PFSK-1 (cell line): ENCODE data around the gene MAOB.

ENCODE experiments used
- FOXP2 ChIP-seq: optimal IDR thresholded peaks from 2 replicates; pipeline ENCODE3; 2011; ENCODE audit warnings: borderline replicate concordance, control low read depth, inconsistent platforms; ENCODE audit not compliant: insufficient read depth; ENCODE audit errors: extremely low read length, extremely low read depth
- POLR2AphosphoS5 ChIP-seq: IDR thresholded peaks from 2 replicates; pipeline ENCODE4 v1.6.1; 2012; ENCODE audit warnings: low read depth, mild to moderate bottlenecking, control low read depth, low read length, moderate library complexity
- SIN3A ChIP-seq: IDR thresholded peaks from 2 replicates; pipeline ENCODE4 v1.6.1; 2012; ENCODE audit warnings: mild to moderate bottlenecking, low read length, moderate library complexity, borderline replicate concordance; ENCODE audit not compliant: insufficient read depth
- TAF1 ChIP-seq: IDR thresholded peaks from 2 replicates; pipeline ENCODE4 v1.6.1; 2012; ENCODE audit warnings: low read length, control low read depth, borderline replicate concordance; ENCODE audit not compliant: insufficient read depth
- TF ChIP-seq, protein P1 (sequence below), 2 experiments: IDR thresholded peaks; 2 replicates each; pipeline versions ENCODE4 v1.6.1 to v1.8.0; 2011 to 2012; ENCODE audit warnings: low read depth in 2 of 2, low read length in 2 of 2, control low read depth in 1 of 2, inconsistent platforms in 1 of 2, mild to moderate bottlenecking in 1 of 2, moderate library complexity in 1 of 2; ENCODE audit not compliant: insufficient read depth in 1 of 2

The MAOB gene

GRCh38 chrX:43860646-43861370 is 21.4 kb downstream of the MAOB start:
- no peak for TF ChIP-seq SIN3A
- TF ChIP-seq FOXP2, result no peak
- TF ChIP-seq POLR2AphosphoS5, result no peak
- TF ChIP-seq TAF1, result no peak
- TF ChIP-seq, protein P1, sequence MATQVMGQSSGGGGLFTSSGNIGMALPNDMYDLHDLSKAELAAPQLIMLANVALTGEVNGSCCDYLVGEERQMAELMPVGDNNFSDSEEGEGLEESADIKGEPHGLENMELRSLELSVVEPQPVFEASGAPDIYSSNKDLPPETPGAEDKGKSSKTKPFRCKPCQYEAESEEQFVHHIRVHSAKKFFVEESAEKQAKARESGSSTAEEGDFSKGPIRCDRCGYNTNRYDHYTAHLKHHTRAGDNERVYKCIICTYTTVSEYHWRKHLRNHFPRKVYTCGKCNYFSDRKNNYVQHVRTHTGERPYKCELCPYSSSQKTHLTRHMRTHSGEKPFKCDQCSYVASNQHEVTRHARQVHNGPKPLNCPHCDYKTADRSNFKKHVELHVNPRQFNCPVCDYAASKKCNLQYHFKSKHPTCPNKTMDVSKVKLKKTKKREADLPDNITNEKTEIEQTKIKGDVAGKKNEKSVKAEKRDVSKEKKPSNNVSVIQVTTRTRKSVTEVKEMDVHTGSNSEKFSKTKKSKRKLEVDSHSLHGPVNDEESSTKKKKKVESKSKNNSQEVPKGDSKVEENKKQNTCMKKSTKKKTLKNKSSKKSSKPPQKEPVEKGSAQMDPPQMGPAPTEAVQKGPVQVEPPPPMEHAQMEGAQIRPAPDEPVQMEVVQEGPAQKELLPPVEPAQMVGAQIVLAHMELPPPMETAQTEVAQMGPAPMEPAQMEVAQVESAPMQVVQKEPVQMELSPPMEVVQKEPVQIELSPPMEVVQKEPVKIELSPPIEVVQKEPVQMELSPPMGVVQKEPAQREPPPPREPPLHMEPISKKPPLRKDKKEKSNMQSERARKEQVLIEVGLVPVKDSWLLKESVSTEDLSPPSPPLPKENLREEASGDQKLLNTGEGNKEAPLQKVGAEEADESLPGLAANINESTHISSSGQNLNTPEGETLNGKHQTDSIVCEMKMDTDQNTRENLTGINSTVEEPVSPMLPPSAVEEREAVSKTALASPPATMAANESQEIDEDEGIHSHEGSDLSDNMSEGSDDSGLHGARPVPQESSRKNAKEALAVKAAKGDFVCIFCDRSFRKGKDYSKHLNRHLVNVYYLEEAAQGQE (IDR thresholded peaks at IDR 0.05; ENCODE audit: insufficient read depth in 1 of 2, low read depth in 2 of 2, low read length in 2 of 2), result no peak

GRCh38 chrX:43853225-43853828 is 28.9 kb downstream of the MAOB start:
- TF ChIP-seq SIN3A (no peak), TAF1 (no peak), POLR2AphosphoS5 (no peak), FOXP2 (no peak)
- TF ChIP-seq, protein P1 (IDR thresholded peaks at IDR 0.05; ENCODE audit: insufficient read depth in 1 of 2, low read depth in 2 of 2, low read length in 2 of 2), result no peak

DNA sequence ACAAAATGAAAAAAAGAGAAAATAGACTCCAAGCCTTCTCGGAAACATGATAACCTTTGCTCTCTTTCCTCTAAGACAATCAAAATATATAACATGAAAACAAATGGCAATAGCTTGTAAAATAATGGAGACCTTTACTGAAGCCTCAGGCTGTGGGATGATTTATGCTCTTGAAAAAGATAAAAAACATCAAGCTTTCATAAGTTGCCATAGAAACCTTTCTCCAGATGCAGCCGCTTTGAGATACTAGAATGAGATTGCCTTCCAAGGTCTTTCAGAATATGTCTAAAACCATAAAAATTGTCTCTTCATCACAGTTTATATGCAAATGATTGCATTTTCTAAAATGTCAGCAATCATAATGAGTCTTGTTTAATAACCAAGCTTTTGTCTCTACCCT is 31.6 kb downstream of the MAOB start:
- TF ChIP-seq POLR2AphosphoS5 (no peak), TAF1 (no peak), SIN3A (no peak), FOXP2 (no peak)
- TF ChIP-seq, protein P1 (IDR thresholded peaks at IDR 0.05; ENCODE audit: insufficient read depth in 1 of 2, low read depth in 2 of 2, low read length in 2 of 2), result no peak

DNA sequence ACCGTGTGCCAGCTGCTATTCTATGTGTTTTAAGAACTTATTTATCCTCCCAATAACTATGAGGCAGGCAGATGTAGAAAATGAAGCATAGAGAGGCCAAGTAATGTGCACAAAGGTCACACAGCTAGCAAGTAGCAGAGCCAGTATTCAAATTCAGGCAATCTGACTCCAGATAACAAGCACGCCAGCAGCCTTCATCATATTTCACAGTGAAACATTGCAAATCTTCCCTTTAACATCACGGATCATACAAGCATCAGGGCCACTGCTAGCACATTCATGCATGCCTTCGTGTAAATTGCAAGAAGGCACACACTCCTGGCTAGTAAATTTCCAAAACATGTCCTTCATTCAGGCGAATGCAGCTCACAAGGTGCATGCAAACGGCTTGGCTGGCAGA is 33.1 kb downstream of the MAOB start:
- TF ChIP-seq SIN3A (no peak), POLR2AphosphoS5 (no peak), FOXP2 (no peak), TAF1 (no peak)

DNA sequence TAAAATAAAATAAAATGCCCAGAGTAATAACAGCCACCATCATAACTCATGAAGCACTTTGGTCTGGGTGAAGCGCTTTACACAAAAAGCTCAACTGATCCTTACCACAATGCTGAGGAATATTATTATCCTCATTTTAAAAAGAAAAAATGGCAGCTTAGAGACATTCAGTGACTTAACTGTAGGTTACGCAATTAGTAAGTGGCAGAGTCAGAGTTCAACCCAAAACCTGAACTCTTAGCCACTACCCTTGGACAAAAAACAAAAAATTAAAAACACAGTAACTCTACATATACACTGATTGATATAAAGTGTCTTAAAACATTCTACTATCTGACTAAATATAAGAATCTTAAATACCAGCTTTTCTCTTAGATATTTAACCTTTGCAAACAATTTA is 34.9 kb downstream of the MAOB start:
- no peak for TF ChIP-seq FOXP2
- no peak for TF ChIP-seq TAF1
- TF ChIP-seq POLR2AphosphoS5, result no peak
- TF ChIP-seq SIN3A, result no peak
- TF ChIP-seq, protein P1 (IDR thresholded peaks at IDR 0.05; ENCODE audit: insufficient read depth in 1 of 2, low read depth in 2 of 2, low read length in 2 of 2), result no peak
